HepG2 (cell line): ENCODE data around the gene SP4. TPM values are rescaled to one million over a fixed set of nuclear protein-coding genes. Genes with fewer than 3 reads are reported as not detected.

Experiments used
- ATAC-seq: fragments of 200-7000 bp; cut with Tn5 transposase; 3 replicates; pipeline ENCODE4 v1.9.1; 2020; ENCODE audit warnings: mild to moderate bottlenecking, moderate library complexity
- BruUV-seq: library from RNA; stranded (reverse); fragments of 400-500 nt; replicated peaks from 2 replicates; lab custom pipeline; 2021; lab: Mats Ljungman, UMichigan
- CTCF ChIA-PET: fragments of 300-600 bp; formaldehyde crosslinking; extraction: SDS; loops from one replicate; lab custom pipeline; 2021; ENCODE audit warnings: low total read pairs, inconsistent platforms, low intra/inter-chr PET ratio; lab: Yijun Ruan, JAX
- POLR2A ChIA-PET: fragments of 350-600 bp; sonication (Branson Sonifier 250); formaldehyde crosslinking; loops from one replicate; lab custom pipeline; 2020; ENCODE audit warnings: antibody characterized with exemption, inconsistent platforms; lab: Yijun Ruan, JAX
- DNase-seq: peaks from one replicate; pipeline ENCODE4 v3.0.0-alpha.2; 2015; ENCODE audit warnings: low spot score
- FAIRE-seq: peaks from 3 replicates; lab custom pipeline; 2011; peaks lifted over from hg19 to GRCh38; lab: Jason Lieb, UNC
- H2AFZ ChIP-seq: one replicate; pipeline ENCODE4 v1.6.1; 2011; ENCODE audit warnings: low read length, inconsistent platforms
- H3K27ac ChIP-seq: fragments of 300-600 bp; 3 replicates; pipeline ENCODE4 v1.8.0; 2011; ENCODE audit warnings: mixed run types, mild to moderate bottlenecking, mixed read lengths, low read length, inconsistent platforms; ENCODE audit not compliant: insufficient read depth; ENCODE audit errors: extremely low read length
- H3K27me3 ChIP-seq, 2 experiments: fragments of 200-600 bp in 1 of 2; 2 replicates in 1 of 2; 3 replicates in 1 of 2; pipeline versions ENCODE4 v1.6.0 to v1.8.0; 2011; ENCODE audit warnings: low read length in 2 of 2, mild to moderate bottlenecking in 2 of 2, moderate library complexity in 2 of 2, inconsistent platforms in 1 of 2; ENCODE audit not compliant: insufficient read depth in 2 of 2, control insufficient read depth in 1 of 2
- H3K36me3 ChIP-seq, 2 experiments: fragments of 200-600 bp in 1 of 2; replicated peaks in 1 of 2; 2 replicates in 1 of 2; 3 replicates in 1 of 2; pipeline versions ENCODE4 v1.5.1 to v1.8.0; 2011; ENCODE audit warnings: low read length in 2 of 2, inconsistent platforms in 1 of 2; ENCODE audit not compliant: insufficient read depth in 2 of 2, control insufficient read depth in 1 of 2
- H3K4me1 ChIP-seq: 2 replicates; pipeline ENCODE4 v1.5.1; 2012; ENCODE audit warnings: low read length, inconsistent platforms; ENCODE audit not compliant: insufficient read depth
- H3K4me2 ChIP-seq: 2 replicates; pipeline ENCODE4 v1.6.0; 2011; ENCODE audit warnings: low read depth, low read length, inconsistent platforms
- H3K4me3 ChIP-seq, 3 experiments: fragments of 200-600 bp in 1 of 3; sonication (generic), shearing (Covaris generic) in 1 of 3; replicated peaks in 1 of 3; 2 replicates each; pipeline ENCODE4 v1.5.1; 2011 to 2016; ENCODE audit warnings: low read length in 3 of 3, inconsistent platforms in 2 of 3, low read depth in 2 of 3, mild to moderate bottlenecking in 2 of 3, control low read depth in 1 of 3, mixed read lengths in 1 of 3; ENCODE audit not compliant: insufficient read depth in 1 of 3
- H3K79me2 ChIP-seq: one replicate; pipeline ENCODE4 v1.6.1; 2011; ENCODE audit warnings: low read length, inconsistent platforms; ENCODE audit not compliant: insufficient read depth
- H3K9ac ChIP-seq: 2 replicates; pipeline ENCODE4 v1.6.0; 2011; ENCODE audit warnings: mild to moderate bottlenecking, low read depth, low read length, inconsistent platforms; ENCODE audit not compliant: insufficient read depth
- H3K9me3 ChIP-seq: 2 replicates; pipeline ENCODE4 v1.5.1; 2012; ENCODE audit warnings: mild to moderate bottlenecking, low read length
- H4K20me1 ChIP-seq: 2 replicates; pipeline ENCODE4 v1.6.0; 2011; ENCODE audit warnings: inconsistent platforms, mild to moderate bottlenecking, low read length, moderate library complexity; ENCODE audit not compliant: insufficient read depth
- ADNP ChIP-seq: sonication (generic); formaldehyde crosslinking; IDR thresholded peaks from 2 replicates; pipeline ENCODE4 v1.4.0; 2020; ENCODE audit warnings: missing genetic modification reagents
- CEBPB ChIP-seq: IDR thresholded peaks from 2 replicates; pipeline ENCODE4 v1.6.1; 2011; ENCODE audit warnings: low read depth, low read length, improper control_type of control experiment, borderline replicate concordance
- KDM4B ChIP-seq: sonication (generic); formaldehyde crosslinking; IDR thresholded peaks from 2 replicates; pipeline ENCODE4 v1.4.0; 2020; ENCODE audit warnings: missing genetic modification reagents
- MNT ChIP-seq: fragments of 450-650 bp; IDR thresholded peaks from 2 replicates; pipeline ENCODE4 v1.6.1; 2016
- MXI1 ChIP-seq: IDR thresholded peaks from 3 replicates; pipeline ENCODE4 v1.6.1; 2012; ENCODE audit warnings: low read depth, low read length, inconsistent platforms, borderline replicate concordance
- NR2F6 ChIP-seq, 2 experiments: IDR thresholded peaks; 2 replicates each; pipeline ENCODE4 v1.6.1; 2016; ENCODE audit warnings: antibody characterized with exemption in 1 of 2, mild to moderate bottlenecking in 1 of 2
- PHF5A ChIP-seq: IDR thresholded peaks from one replicate; pipeline ENCODE4 v1.6.1; 2018; ENCODE audit warnings: low read depth, missing genetic modification reagents; ENCODE audit not compliant: unreplicated experiment
- PRMT3 ChIP-seq: sonication (generic); formaldehyde crosslinking; IDR thresholded peaks from 2 replicates; pipeline ENCODE4 v1.8.1; 2022; ENCODE audit warnings: low read depth, mild to moderate bottlenecking, moderate library complexity, missing genetic modification reagents, borderline replicate concordance
- TFDP1 ChIP-seq: IDR thresholded peaks from 2 replicates; pipeline ENCODE4 v1.6.1; 2016; ENCODE audit warnings: missing compliant biosample characterization, missing genetic modification reagents, borderline replicate concordance
- THAP11 ChIP-seq: IDR thresholded peaks from 2 replicates; pipeline ENCODE4 v1.6.1; 2016; ENCODE audit warnings: missing biosample characterization, missing genetic modification reagents
- TIGD3 ChIP-seq: sonication (generic); formaldehyde crosslinking; IDR thresholded peaks from 2 replicates; pipeline ENCODE4 v1.5.1; 2020; ENCODE audit warnings: mild to moderate bottlenecking, missing genetic modification reagents, borderline replicate concordance
- ZNF317 ChIP-seq: sonication (generic); formaldehyde crosslinking; IDR thresholded peaks from 2 replicates; pipeline ENCODE4 v1.5.0; 2020; ENCODE audit warnings: mild to moderate bottlenecking, missing genetic modification reagents
- ZNF460 ChIP-seq: sonication (generic); formaldehyde crosslinking; IDR thresholded peaks from 2 replicates; pipeline ENCODE4 v1.5.1; 2020; ENCODE audit warnings: missing genetic modification reagents, mild to moderate bottlenecking, borderline replicate concordance
- ZNF580 ChIP-seq: IDR thresholded peaks from 2 replicates; pipeline ENCODE4 v1.6.1; 2016; ENCODE audit warnings: low read depth, borderline replicate concordance
- WGBS: methylation state at CpG from one replicate; pipeline ENCODE4 v1.1.6; 2017; ENCODE audit warnings: low lambda C conversion rate; 5-methylcytosine and 5-hydroxymethylcytosine counted together
- in situ Hi-C: cut with HindIII; loops from 2 replicates; pipeline ENCODE4 v1.10.0; 2017; ENCODE audit warnings: low pct_unique_long_range_greater_than_20kb; ENCODE audit not compliant: extremely low pct_ligation_motif_present
- intact Hi-C: fragments of 100-400 bp; cut with micrococcal nuclease; formaldehyde crosslinking; loops from one replicate; pipeline ENCODE4 v1.10.0; 2022; ENCODE audit not compliant: unreplicated experiment
- polyA plus RNA-seq, 8 experiments: library from polyadenylated mRNA; depleted of rRNA in 3 of 8; stranded (reverse) in 7 of 8; unstranded in 1 of 8; fragments of >200 nt; fragmentation: Illumina TruSeq in 4 of 8; extraction: Trizol in 4 of 8; gene quantifications; 2 replicates each; pipeline versions ENCODE4 v1.2.1 to v1.2.3, GENCODE V29; 2011 to 2016; ENCODE audit warnings: low read depth in 4 of 8, missing spikeins in 1 of 8, mixed read lengths in 1 of 8; ENCODE audit not compliant: insufficient read depth in 1 of 8
- total RNA-seq, 5 experiments: library from RNA; depleted of rRNA; stranded (reverse); fragments of >200 nt; fragmentation: Illumina TruSeq; extraction: Trizol; gene quantifications; 2 replicates each; pipeline ENCODE4 v1.2.3, GENCODE V29; 2016; ENCODE audit warnings: low read depth in 1 of 5

SP4 gene
- total and polyA plus RNA-seq, 2 of the 13 experiments (the other 11 are each of a cell fraction or from before 2014, with no cell fraction given): 2.7 to 4.8 TPM

GRCh38 chr7:21462081-21462480, 34.2 kb downstream of the SP4 start (continued):
- TF ChIP-seq PRMT3 (CRISPR knock-in tag): no peak

GRCh38 chr7:21463524-21463923, 35.6 kb downstream of the SP4 start:
- no peak overlapping the region for H3K4me2 ChIP-seq
- BruUV-seq: no TSS peak
- CTCF ChIA-PET: no interaction called here
- FAIRE-seq: no peak
- H3K36me3 ChIP-seq: no peaks in the 10 kb centered on the region
- TF ChIP-seq ZNF580 (CRISPR knock-in tag): no peak
- no peak for TF ChIP-seq ADNP
- no peak for TF ChIP-seq MNT
- TF ChIP-seq NR2F6 (IDR thresholded peaks at IDR 0.05): no peak
- TF ChIP-seq NR2F6 (CRISPR knock-in tag; IDR thresholded peaks at IDR 0.05): no peak
- no peaks in the 10 kb centered on the region for H3K9me3 ChIP-seq
- no peaks in the 10 kb centered on the region for H3K27me3 ChIP-seq
- DNase-seq: no peak
- H3K79me2 ChIP-seq: no peaks in the 10 kb centered on the region
- intact Hi-C loops (no loop called here), in situ Hi-C loops (no loop called here)
- WGBS: 94% methylated on average over 4 of the region's 4 CpGs
- POLR2A ChIA-PET: no interaction called here
- H3K4me1 ChIP-seq: no peaks in the 10 kb centered on the region
- no peak overlapping the region for H3K27ac ChIP-seq
- no peak for ATAC-seq
- H3K9ac ChIP-seq: no peak overlapping the region
- no peaks in the 10 kb centered on the region for H4K20me1 ChIP-seq
- no peak overlapping the region for H2AFZ ChIP-seq
- H3K4me3 ChIP-seq: no peak overlapping the region

GRCh38 chr7:21468969-21469368, 41.1 kb downstream of the SP4 start:
- Histone ChIP-seq H3K36me3 (no peaks in the 10 kb centered on the region), H4K20me1 (no peaks in the 10 kb centered on the region), H3K27ac (no peak overlapping the region), H2AFZ (no peak overlapping the region), H3K9ac (no peak overlapping the region), H3K79me2 (no peaks in the 10 kb centered on the region), H3K27me3 (no peaks in the 10 kb centered on the region), H3K4me2 (no peak overlapping the region), H3K4me3 (no peak overlapping the region), H3K4me1 (no peaks in the 10 kb centered on the region), H3K9me3 (no peaks in the 10 kb centered on the region)
- BruUV-seq: no TSS peak
- no peak for ATAC-seq
- intact Hi-C loops (no loop called here), in situ Hi-C loops (no loop called here)
- no peak for DNase-seq
- POLR2A ChIA-PET: no interaction called here
- CTCF ChIA-PET: no interaction called here
- no peak for FAIRE-seq
- no peak for TF ChIP-seq ZNF317 (CRISPR knock-in tag)
- TF ChIP-seq TFDP1 (CRISPR knock-in tag): no peak
- TF ChIP-seq MXI1: no peak
- TF ChIP-seq THAP11 (CRISPR knock-in tag): no peak
- TF ChIP-seq PHF5A (CRISPR knock-in tag): no peak
- no peak for TF ChIP-seq ZNF460 (CRISPR knock-in tag)
- no peak for TF ChIP-seq KDM4B (CRISPR knock-in tag)
- no peak for TF ChIP-seq TIGD3
- TF ChIP-seq CEBPB: no peak
